K562 (cell line): ENCODE data around the gene FBXL2. TPM values are rescaled to one million over a fixed set of nuclear protein-coding genes. Genes with fewer than 3 reads are reported as not detected.

ENCODE experiments used
- ATF1 ChIP-seq, 2 experiments: fragments of 450-650 bp in 1 of 2; IDR thresholded peaks; 2 replicates each; pipeline ENCODE4 v1.6.1; 2016; ENCODE audit warnings: missing compliant biosample characterization in 1 of 2, missing genetic modification characterization in 1 of 2
- CHCHD3 ChIP-seq: fragments of 250-450 bp; sonication (Bioruptor Pico); IDR thresholded peaks from 2 replicates; pipeline ENCODE4 v2.1.2; 2022; ENCODE audit warnings: mild to moderate bottlenecking
- FOXP4 ChIP-seq: sonication (generic); formaldehyde crosslinking; IDR thresholded peaks from 2 replicates; pipeline ENCODE4 v1.8.0; 2022; ENCODE audit warnings: mild to moderate bottlenecking, missing genetic modification reagents, borderline replicate concordance
- FUS ChIP-seq: fragments of 200-400 bp; formaldehyde crosslinking; optimal IDR thresholded peaks from 2 replicates; pipeline ENCODE3; 2017; ENCODE audit warnings: low read depth, low read length
- GTF2E2 ChIP-seq: fragments of 200-800 bp; sonication (Bioruptor generic); IDR thresholded peaks from 2 replicates; pipeline ENCODE4 v1.6.1; 2016; ENCODE audit warnings: missing genetic modification characterization, missing compliant biosample characterization
- HDAC1 ChIP-seq, 2 experiments: fragments of 450-650 bp; IDR thresholded peaks; 2 replicates each; pipeline ENCODE4 v1.6.1; 2016 to 2017; ENCODE audit warnings: inconsistent platforms in 1 of 2, mild to moderate bottlenecking in 1 of 2, moderate library complexity in 1 of 2
- MYC ChIP-seq, 2 experiments: fragments of 250-450 bp in 1 of 2; sonication (Bioruptor Pico) in 1 of 2; IDR thresholded peaks; 2 replicates each; pipeline versions ENCODE4 v1.5.1 to v1.6.1; 2012 to 2021; ENCODE audit warnings: low read depth in 2 of 2, borderline replicate concordance in 1 of 2, improper control_type of control experiment in 1 of 2, low read length in 1 of 2, mild to moderate bottlenecking in 1 of 2, moderate library complexity in 1 of 2
- NR3C1 ChIP-seq: sonication (generic); formaldehyde crosslinking; IDR thresholded peaks from 2 replicates; pipeline ENCODE4 v1.8.1; 2022; ENCODE audit warnings: missing genetic modification reagents
- NR4A1 ChIP-seq, 2 experiments: fragments of 250-450 bp in 1 of 2; fragments of 450-650 bp in 1 of 2; sonication (Bioruptor Pico) in 1 of 2; IDR thresholded peaks; 2 replicates each; pipeline versions ENCODE4 v1.4.0 to v1.6.1; 2016 to 2020; ENCODE audit warnings: mild to moderate bottlenecking in 2 of 2, missing compliant biosample characterization in 1 of 2, missing genetic modification characterization in 1 of 2, moderate library complexity in 1 of 2
- PHF20 ChIP-seq: fragments of 450-650 bp; IDR thresholded peaks from 2 replicates; pipeline ENCODE4 v1.6.1; 2018; ENCODE audit not compliant: partially characterized antibody
- POLR2G ChIP-seq: fragments of 200-400 bp; formaldehyde crosslinking; IDR thresholded peaks from 2 replicates; pipeline ENCODE4 v1.6.1; 2017; ENCODE audit warnings: low read depth, mild to moderate bottlenecking, antibody characterized with exemption, low read length, moderate library complexity
- RNF219 ChIP-seq: fragments of 250-450 bp; sonication (Bioruptor Pico); IDR thresholded peaks from 2 replicates; pipeline ENCODE4 v1.5.0; 2022; ENCODE audit warnings: mild to moderate bottlenecking
- TFE3 ChIP-seq: fragments of 450-650 bp; formaldehyde crosslinking; IDR thresholded peaks from 2 replicates; pipeline ENCODE4 v1.4.0; 2020; ENCODE audit warnings: mild to moderate bottlenecking, mixed read lengths
- TGIF2 ChIP-seq: sonication (generic); formaldehyde crosslinking; IDR thresholded peaks from 2 replicates; pipeline ENCODE4 v1.8.1; 2022; ENCODE audit warnings: mild to moderate bottlenecking, missing genetic modification reagents, moderate library complexity
- ZFX ChIP-seq: sonication (generic); formaldehyde crosslinking; IDR thresholded peaks from 2 replicates; pipeline ENCODE4 v1.8.0; 2022; ENCODE audit warnings: mild to moderate bottlenecking, missing genetic modification reagents, moderate library complexity
- ZNF165 ChIP-seq: fragments of 250-450 bp; sonication (Bioruptor Pico); IDR thresholded peaks from 2 replicates; pipeline ENCODE4 v1.4.0; 2020; ENCODE audit warnings: borderline replicate concordance
- ZNF511 ChIP-seq: sonication (generic); formaldehyde crosslinking; IDR thresholded peaks from 2 replicates; pipeline ENCODE4 v1.8.0; 2022; ENCODE audit warnings: mild to moderate bottlenecking, missing genetic modification reagents
- ZNF655 ChIP-seq: fragments of 250-450 bp; sonication (Bioruptor Pico); IDR thresholded peaks from 2 replicates; pipeline ENCODE4 v1.5.0; 2021
- polyA plus RNA-seq, 8 experiments: library from polyadenylated mRNA; depleted of rRNA in 4 of 8; stranded (reverse) in 5 of 8; unstranded in 3 of 8; fragments of >200 nt; fragmentation: Nextera tagmentation in 2 of 8; fragmentation: Illumina TruSeq in 1 of 8; extraction: Ambion mirVana in 2 of 8; extraction: Trizol in 1 of 8; gene quantifications; 2 replicates each; pipeline versions ENCODE4 v1.2.1 to v1.2.3, GENCODE V29; 2011 to 2014; ENCODE audit warnings: inconsistent platforms in 1 of 8, missing spikeins in 1 of 8
- total RNA-seq, 7 experiments: library from RNA; depleted of rRNA in 6 of 7; stranded (reverse); fragments of >200 nt in 6 of 7; fragmentation: Illumina TruSeq in 2 of 7; extraction: Trizol in 2 of 7; gene quantifications; 2 replicates each; pipeline versions ENCODE4 v1.2.1 to v1.2.3, GENCODE V29; 2011 to 2021; ENCODE audit warnings: low replicate concordance in 1 of 7

FBXL2 gene
- total and polyA plus RNA-seq, 9 of the 15 experiments (the other 6 are each of a cell fraction or from before 2014, with no cell fraction given) = 1.3 to 6.9 (median 1.9) TPM

- TF ChIP-seq ATF1 (CRISPR knock-in tag; IDR thresholded peaks at IDR 0.05) (no peak), ATF1 (tag; IDR thresholded peaks at IDR 0.05) (peak; percentile 83), PHF20 (peak; percentile 31), ZNF511 (CRISPR knock-in tag) (no peak), NR3C1 (CRISPR knock-in tag) (no peak), ZFX (CRISPR knock-in tag) (peak; percentile 74), POLR2G (peak; percentile 73), CHCHD3 (no peak), HDAC1 (IDR thresholded peaks at IDR 0.05) (peak in 1 of 2 experiments; percentile 71; a peak in 2 of 4 replicates), NR4A1 (CRISPR knock-in tag; IDR thresholded peaks at IDR 0.05) (no peak), NR4A1 (tag; IDR thresholded peaks at IDR 0.05) (0 out of 2 replicates have a peak, but pooled peaks have one; percentile 54), ZNF165 (CRISPR knock-in tag) (no peak), MYC (IDR thresholded peaks at IDR 0.05; ENCODE audit: low read depth, low read length) (0 out of 2 replicates have a peak, but pooled peaks have one; percentile 9), MYC (CRISPR knock-in tag; IDR thresholded peaks at IDR 0.05; ENCODE audit: borderline replicate concordance, low read depth) (no peak), FUS (peak; percentile 72), ZNF655 (CRISPR knock-in tag) (no peak), FOXP4 (CRISPR knock-in tag) (no peak), RNF219 (CRISPR knock-in tag) (no peak), TGIF2 (CRISPR knock-in tag) (0 out of 2 replicates have a peak, but pooled peaks have one; percentile 32), GTF2E2 (tag) (no peak), TFE3 (CRISPR knock-in tag) (peak; percentile 97)
These were observed at the start of gene FBXL2 (continued) for GRCh38 chr3:33277193-33277882.
